ENCODE data around the gene TMPRSS13.

TMPRSS13 gene

GRCh38 chr11:117884994-117885393, 44.2 kb downstream of the TMPRSS13 start:
- no peak for DNase-seq

- no peak for DNase-seq
These were observed 46.1 kb downstream of the TMPRSS13 start for GRCh38 chr11:117883063-117883462.

GRCh38 chr11:117882311-117882905, 46.8 kb downstream of the TMPRSS13 start:
- DNase-seq: peak; percentile 92 to 95

- no peak for DNase-seq
These were observed 48.0 kb downstream of the TMPRSS13 start for GRCh38 chr11:117881217-117881616.

- DNase-seq: no peak
These were observed 49.4 kb downstream of the TMPRSS13 start for GRCh38 chr11:117879516-117880480.

GRCh38 chr11:117878939-117879475, 50.2 kb downstream of the TMPRSS13 start:
- no peak for DNase-seq

- DNase-seq: no peak
These were observed 50.8 kb downstream of the TMPRSS13 start for GRCh38 chr11:117878314-117878938.

- peak in 1 of 2 experiments; percentile 77 for DNase-seq
These were observed 52.0 kb downstream of the TMPRSS13 start for GRCh38 chr11:117877120-117877784.

- peak; percentile 89 to 97 for DNase-seq
These were observed 52.7 kb downstream of the TMPRSS13 start, which contains the start of gene FXYD6 for GRCh38 chr11:117876341-117877119. FXYD6 (minus strand) TSS chr11:117876658; CDS start chr11:117842776, 33,882 bp downstream.

- peak; percentile 60 to 82 for DNase-seq
These were observed 53.2 kb downstream of the TMPRSS13 start for GRCh38 chr11:117876059-117876340.

- peak; percentile 79 to 93 for DNase-seq
These were observed 53.7 kb downstream of the TMPRSS13 start for GRCh38 chr11:117875382-117876058.

- no peak for DNase-seq
These were observed 54.3 kb downstream of the TMPRSS13 start for GRCh38 chr11:117874910-117875381.

GRCh38 chr11:117874253-117874909, 54.8 kb downstream of the TMPRSS13 start:
- DNase-seq: peak in 1 of 2 experiments; percentile 83

GRCh38 chr11:117873828-117874125, 55.4 kb downstream of the TMPRSS13 start:
- DNase-seq: no peak

- no peak for DNase-seq
These were observed 56.0 kb downstream of the TMPRSS13 start for GRCh38 chr11:117872975-117873827.

GRCh38 chr11:117872420-117872961, 56.7 kb downstream of the TMPRSS13 start:
- no peak for DNase-seq

GRCh38 chr11:117871784-117872183, 57.4 kb downstream of the TMPRSS13 start:
- DNase-seq: no peak

- DNase-seq: no peak
These were observed 58.0 kb downstream of the TMPRSS13 start for GRCh38 chr11:117871160-117871559.

Data from NCI-H526 (cell line).